Measurements from ENCODE around the gene SLC30A2.

- TF ChIP-seq POLR2A (IDR thresholded peaks at IDR 0.05; ENCODE audit: low read length), result no peak
- TF ChIP-seq GATA1 (IDR thresholded peaks at IDR 0.05; ENCODE audit: low read depth, low read length), result no peak
Observed at GRCh38 chr1:26089125-26089524, 43.2 kb upstream of the SLC30A2 start.

All from erythroblast (primary cell).